Thyroid gland (tissue), 4 donors: ENCODE measurements around the gene ATXN2L. TPM values are rescaled to one million over a fixed set of nuclear protein-coding genes. Genes with fewer than 3 reads are reported as not detected.
A peak's percentile ranks its signal among the peaks of the same experiment; 100 is the strongest.

ENCODE experiments used
- DNase-seq, 2 donors: peaks; one replicate each; pipeline ENCODE4 v3.0.0-alpha.2; 2019
- H3K27ac ChIP-seq, 3 donors: fragments of 200-600 bp; sonication (generic); 1 replicate in 2 of 3; 2 replicates in 1 of 3; pipeline ENCODE4 v1.5.1; 2016 to 2019; ENCODE audit warnings: mild to moderate bottlenecking in 1 of 3, moderate library complexity in 1 of 3
- H3K27me3 ChIP-seq: fragments of 200-600 bp; sonication (generic); one replicate; pipeline ENCODE4 v1.5.1; 2019
- H3K36me3 ChIP-seq, 2 donors: fragments of 200-600 bp; sonication (generic); one replicate each; pipeline ENCODE4 v1.5.1; 2016 to 2019
- H3K4me1 ChIP-seq, 2 donors: fragments of 200-600 bp; sonication (generic); one replicate each; pipeline ENCODE4 v1.5.1; 2017 to 2019
- H3K4me3 ChIP-seq, 3 donors: fragments of 200-600 bp; sonication (generic); replicated peaks in 1 of 3; 1 replicate in 2 of 3; 2 replicates in 1 of 3; pipeline ENCODE4 v1.5.1; 2016; ENCODE audit warnings: mild to moderate bottlenecking in 1 of 3
- H3K9me3 ChIP-seq: fragments of 200-600 bp; sonication (generic); one replicate; pipeline ENCODE4 v1.5.1; 2017
- CTCF ChIP-seq, 6 experiments: fragments of 200-600 bp in 3 of 6; fragments of 450-650 bp in 3 of 6; sonication (generic) in 3 of 6; IDR thresholded peaks; one replicate each; pipeline ENCODE4 v1.5.1; 2016 to 2019; ENCODE audit warnings: antibody characterized with exemption in 6 of 6, mild to moderate bottlenecking in 2 of 6, inconsistent platforms in 1 of 6, moderate library complexity in 1 of 6
- POLR2A ChIP-seq, 2 donors: fragments of 450-650 bp; IDR thresholded peaks; one replicate each; pipeline ENCODE4 v1.6.1; 2017; ENCODE audit warnings: antibody characterized with exemption in 2 of 2, mild to moderate bottlenecking in 2 of 2, moderate library complexity in 1 of 2
- WGBS, 2 donors: methylation state at CpG; one replicate each; pipeline ENCODE4 v1.1.5; 2017; 5-methylcytosine and 5-hydroxymethylcytosine counted together
- intact Hi-C: fragments of 100-400 bp; cut with DNase I; formaldehyde crosslinking; loops from one replicate; pipeline ENCODE4 v1.15.1; 2023
- total RNA-seq, 4 donors: library from RNA; depleted of rRNA; stranded (reverse); fragments of >200 nt; gene quantifications; one replicate each; pipeline ENCODE4 v1.2.3, GENCODE V29; 2016

Gene ATXN2L
- total RNA-seq, 4 donors from 2014 or later = 49.3 to 78.7 (median 62.0) TPM

- 57 to 71% methylated on average over 10 of the region's 10 CpGs for WGBS, 2 donors
- intact Hi-C loops = no loop called here
- DNase-seq = peak in 1 of 2 donors; percentile 18
- Histone ChIP-seq H3K27ac (peak overlapping the region in 1 of 3 donors; percentile 82), H3K9me3 (no peaks in the 10 kb centered on the region), H3K4me1 (peaks cover 14 to 17% of the 10 kb centered on the region in 2 donors), H3K27me3 (no peaks in the 10 kb centered on the region), H3K36me3 (peaks cover 28% of the 10 kb centered on the region in 2 donors), H3K4me3 (peak overlapping the region in 2 of 3 donors; percentile 72 to 95)
- TF ChIP-seq CTCF (IDR thresholded peaks at IDR 0.05) = no peak
- TF ChIP-seq POLR2A (IDR thresholded peaks at IDR 0.05) = no peak
These were observed 22.5 kb downstream of the ATXN2L start for GRCh38 chr16:28845293-28845692.

- no peak for DNase-seq
- Histone ChIP-seq H3K4me3 (peak overlapping the region; percentile 72 to 95 (median 74)), H3K36me3 (peaks cover 28% of the 10 kb centered on the region in 2 donors), H3K27ac (peak overlapping the region in 2 of 3 donors; percentile 82), H3K4me1 (peaks cover 14 to 17% of the 10 kb centered on the region in 2 donors), H3K27me3 (no peaks in the 10 kb centered on the region), H3K9me3 (no peaks in the 10 kb centered on the region)
- no peak for TF ChIP-seq POLR2A (IDR thresholded peaks at IDR 0.05)
- no peak for TF ChIP-seq CTCF (IDR thresholded peaks at IDR 0.05)
- intact Hi-C loops = no loop called here
- WGBS, 2 donors = 1 to 8% methylated on average over 4 to 14 of the region's 16 CpGs
These were observed 22.9 kb downstream of the ATXN2L start for GRCh38 chr16:28845761-28846079.

- H3K4me1 ChIP-seq = peaks cover 14 to 17% of the 10 kb centered on the region in 2 donors
- DNase-seq = peak; percentile 98 to 99
- no peaks in the 10 kb centered on the region for H3K27me3 ChIP-seq
- H3K36me3 ChIP-seq = peaks cover 28% of the 10 kb centered on the region in 2 donors
- WGBS, 2 donors = 0 to 3% methylated on average over 7 to 24 of the region's 73 CpGs
- TF ChIP-seq CTCF (IDR thresholded peaks at IDR 0.05) = peak; percentile 52 to 77 (median 70)
- TF ChIP-seq POLR2A (IDR thresholded peaks at IDR 0.05) = peak in 1 of 2 donors; percentile 72
- H3K4me3 ChIP-seq = peak within 1 kb of the TSS; percentile 72 to 95 (median 74)
- H3K27ac ChIP-seq = peak within 1 kb of the TSS; percentile 71 to 82 (median 82)
- intact Hi-C loops = no loop called here
- no peaks in the 10 kb centered on the region for H3K9me3 ChIP-seq
These were observed 23.5 kb downstream of the ATXN2L start, which contains the start of gene TUFM for GRCh38 chr16:28846080-28846932. TSS of gene TUFM (minus strand) at chr16:28846348. CDS start at chr16:28846269, 79 bp downstream.

- Histone ChIP-seq H3K9me3 (no peaks in the 10 kb centered on the region), H3K27ac (peak overlapping the region; percentile 71 to 82 (median 82)), H3K4me3 (peak overlapping the region; percentile 53 to 95 (median 61)), H3K27me3 (no peaks in the 10 kb centered on the region), H3K36me3 (peaks cover 28% of the 10 kb centered on the region in 2 donors), H3K4me1 (peaks cover 14 to 17% of the 10 kb centered on the region in 2 donors)
- WGBS, 2 donors = 31 to 37% methylated on average over 4 to 5 of the region's 5 CpGs
- DNase-seq = no peak
- TF ChIP-seq CTCF (IDR thresholded peaks at IDR 0.05) (no peak), POLR2A (IDR thresholded peaks at IDR 0.05) (no peak)
- intact Hi-C loops = no loop called here
These were observed 24.1 kb downstream of the ATXN2L start for GRCh38 chr16:28846933-28847273.

- Histone ChIP-seq H3K4me1 (peaks cover 8 to 12% of the 10 kb centered on the region in 2 donors), H3K36me3 (no peaks in the 10 kb centered on the region), H3K27me3 (no peaks in the 10 kb centered on the region), H3K4me3 (no peak overlapping the region), H3K9me3 (no peaks in the 10 kb centered on the region), H3K27ac (peak overlapping the region; percentile 18 to 67 (median 59))
- TF ChIP-seq CTCF (IDR thresholded peaks at IDR 0.05) = no peak
- TF ChIP-seq POLR2A (IDR thresholded peaks at IDR 0.05) = no peak
- 81 to 95% methylated on average over 8 of the region's 8 CpGs for WGBS, 2 donors
- intact Hi-C loops = no loop called here
- peak in 1 of 2 donors; percentile 41 for DNase-seq
These were observed 35.6 kb downstream of the ATXN2L start for GRCh38 chr16:28858421-28858820.
